Hematopoietic multipotent progenitor cell (in vitro differentiated cells): Measurements from ENCODE around the gene RANBP3. TPM values are rescaled to one million over a fixed set of nuclear protein-coding genes. Genes with fewer than 3 reads are reported as not detected.
A peak's percentile ranks its signal among the peaks of the same experiment; 100 is the strongest.
"Not testable (repeated sequence)": the region's sequence is repeated elsewhere in the genome, so short reads cannot be mapped to it uniquely, and the experiment has no call there.

Experiments
- DNase-seq, 3 donors: peaks; one replicate each; pipeline ENCODE4 v3.0.0-alpha.2; 2011 to 2015; ENCODE audit warnings: low read depth in 2 of 3, low spot score in 2 of 3
- total RNA-seq: library from RNA; depleted of rRNA; stranded (reverse); fragments of >200 nt; gene quantifications from one replicate; pipeline ENCODE4 v1.2.3, GENCODE V29; 2012

Gene RANBP3
- total RNA-seq, 1 donor, result 61.9 TPM

GRCh38 chr19:5967994-5968430 lies 9.9 kb downstream of the RANBP3 start:
- peak in 2 of 3 donors; percentile 57 to 67 for DNase-seq

- DNase-seq, result no peak
These were observed 10.4 kb downstream of the RANBP3 start for GRCh38 chr19:5967571-5967970.

GRCh38 chr19:5966941-5967340 lies 11.0 kb downstream of the RANBP3 start:
- no peak for DNase-seq

GRCh38 chr19:5966215-5966614 lies 11.7 kb downstream of the RANBP3 start:
- DNase-seq, result no peak

- no peak for DNase-seq
These were observed 12.9 kb downstream of the RANBP3 start for GRCh38 chr19:5964816-5965565.

- DNase-seq, result no peak
These were observed 14.1 kb downstream of the RANBP3 start for GRCh38 chr19:5963855-5964254.

GRCh38 chr19:5963259-5963658 lies 14.7 kb downstream of the RANBP3 start:
- not testable (repeated sequence) for DNase-seq

GRCh38 chr19:5961969-5962945 lies 15.7 kb downstream of the RANBP3 start:
- DNase-seq, result peak; percentile 54 to 88 (median 77)

- DNase-seq, result not testable (repeated sequence)
These were observed 16.3 kb downstream of the RANBP3 start for GRCh38 chr19:5961641-5961968.

GRCh38 chr19:5960005-5961001 lies 17.6 kb downstream of the RANBP3 start:
- DNase-seq, result no peak

GRCh38 chr19:5959260-5960004 lies 18.5 kb downstream of the RANBP3 start:
- no peak for DNase-seq

GRCh38 chr19:5958851-5959122 lies 19.2 kb downstream of the RANBP3 start:
- no peak for DNase-seq

GRCh38 chr19:5958074-5958850 lies 19.7 kb downstream of the RANBP3 start:
- DNase-seq, result no peak

- DNase-seq, result no peak
These were observed 20.8 kb downstream of the RANBP3 start for GRCh38 chr19:5957170-5957569.

GRCh38 chr19:5956728-5957127 lies 21.2 kb downstream of the RANBP3 start:
- DNase-seq, result no peak

GRCh38 chr19:5956323-5956722 lies 21.6 kb downstream of the RANBP3 start:
- no peak for DNase-seq

- DNase-seq, result no peak
These were observed 22.4 kb downstream of the RANBP3 start for GRCh38 chr19:5955636-5955935.

GRCh38 chr19:5954293-5954692 lies 23.6 kb downstream of the RANBP3 start:
- DNase-seq, result no peak

GRCh38 chr19:5953680-5954213 lies 24.2 kb downstream of the RANBP3 start:
- DNase-seq, result peak in 2 of 3 donors; percentile 43 to 62
